RWPE1 (cell line): Measurements from ENCODE around the gene ARL16.
"Not testable (repeated sequence)": the region's sequence is repeated elsewhere in the genome, so short reads cannot be mapped to it uniquely, and the experiment has no call there.

Experiments used
- CTCF ChIA-PET: fragments of 350-600 bp; sonication (Branson Sonifier 250); formaldehyde crosslinking; extraction: SDS; loops from one replicate; lab custom pipeline; 2021; lab: Yijun Ruan, JAX
- POLR2A ChIA-PET: fragments of 400-600 bp; formaldehyde crosslinking; extraction: SDS; loops from one replicate; lab custom pipeline; 2020; ENCODE audit warnings: antibody characterized with exemption; ENCODE audit not compliant: low non-redundant PET; lab: Yijun Ruan, JAX
- DNase-seq: peaks from one replicate; pipeline ENCODE4 v3.0.0; 2012; ENCODE audit warnings: low spot score
- H3K27ac ChIP-seq: fragments of 450-650 bp; 2 replicates; pipeline ENCODE4 v1.5.1; 2017
- TF ChIP-seq, protein P1 (sequence below): fragments of 450-650 bp; conservative IDR thresholded peaks from 2 replicates; pipeline ENCODE4 v1.5.1; 2017; ENCODE audit warnings: low read depth, mild to moderate bottlenecking

The ARL16 gene

DNA sequence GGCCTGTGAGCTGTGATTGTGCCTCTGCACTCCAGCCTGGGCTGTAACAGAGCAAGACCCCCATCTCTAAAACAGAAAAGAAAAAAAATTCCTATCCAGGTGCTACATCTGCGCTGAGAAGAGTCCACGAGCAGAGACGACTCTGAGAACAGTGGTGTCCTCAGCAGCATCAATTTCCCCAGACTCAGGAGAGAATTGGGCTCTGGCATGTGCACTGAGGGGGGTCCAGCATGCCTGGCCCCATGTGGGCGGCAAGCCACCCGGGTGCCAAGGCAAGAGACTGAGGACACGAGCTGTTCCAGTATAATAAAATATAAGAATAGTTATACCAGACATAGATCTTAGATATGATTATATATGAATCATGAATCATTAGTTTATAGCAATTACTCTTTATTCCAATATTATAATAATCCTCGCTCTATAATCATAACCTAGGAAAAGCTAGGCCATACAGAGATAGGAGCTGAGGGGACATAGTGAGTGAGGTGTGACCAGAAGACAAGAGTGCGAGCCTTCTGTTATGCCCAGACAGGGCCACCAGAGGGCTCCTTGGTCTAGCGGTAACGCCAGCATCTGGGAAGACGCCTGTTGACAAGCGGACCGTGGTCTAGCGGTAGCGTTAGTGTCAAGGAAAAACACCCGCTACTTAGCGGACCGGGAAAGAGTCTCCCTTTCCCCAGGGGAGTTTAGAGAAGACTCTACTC is 7.9 kb downstream of the ARL16 start:
- POLR2A ChIA-PET = interaction anchor here (1.1 kb wide), 1 partner anchor 1102 kb away, joined by 4 read pairs; no protein-coding TSS in a partner anchor
- DNase-seq = not testable (repeated sequence)

DNA sequence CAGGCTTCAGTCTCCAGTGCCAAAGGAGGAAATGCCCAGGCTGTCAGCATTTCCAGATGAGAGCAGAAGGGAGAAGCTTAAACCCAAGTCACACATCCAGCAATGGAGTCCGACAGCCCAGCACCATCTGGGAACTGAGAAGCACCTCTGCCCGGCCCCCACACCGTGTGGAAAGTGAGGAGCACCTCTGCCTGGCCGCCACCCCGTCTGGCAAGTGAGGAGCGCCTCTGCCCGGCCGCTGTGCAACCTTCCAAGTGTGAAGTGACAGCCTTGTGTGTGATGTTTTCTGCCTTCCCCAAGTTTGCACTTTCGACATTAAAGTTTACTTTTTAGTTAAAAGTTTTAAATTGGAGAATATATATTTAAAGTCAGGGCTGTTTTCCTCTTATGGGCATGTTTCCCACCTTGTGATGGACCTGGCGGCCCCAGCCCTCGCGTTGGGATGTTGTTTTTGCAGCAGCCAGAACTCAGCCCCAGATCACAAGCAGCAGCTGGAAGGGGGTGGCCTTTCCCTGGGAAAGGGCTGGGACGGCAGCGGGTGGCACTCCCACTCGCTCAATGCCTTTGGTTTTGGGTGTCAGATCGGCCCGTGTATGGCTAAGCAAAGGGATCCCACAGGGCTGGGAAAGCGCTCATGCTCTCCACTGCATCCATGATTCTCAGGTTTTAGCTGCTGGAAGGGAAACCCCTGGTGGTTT is 9.9 kb downstream of the ARL16 start:
- POLR2A ChIA-PET = interaction anchor here (0.6 kb wide), 1 partner anchor 171 kb away, joined by 3 read pairs; no protein-coding TSS in a partner anchor
- TF ChIP-seq, protein P1, sequence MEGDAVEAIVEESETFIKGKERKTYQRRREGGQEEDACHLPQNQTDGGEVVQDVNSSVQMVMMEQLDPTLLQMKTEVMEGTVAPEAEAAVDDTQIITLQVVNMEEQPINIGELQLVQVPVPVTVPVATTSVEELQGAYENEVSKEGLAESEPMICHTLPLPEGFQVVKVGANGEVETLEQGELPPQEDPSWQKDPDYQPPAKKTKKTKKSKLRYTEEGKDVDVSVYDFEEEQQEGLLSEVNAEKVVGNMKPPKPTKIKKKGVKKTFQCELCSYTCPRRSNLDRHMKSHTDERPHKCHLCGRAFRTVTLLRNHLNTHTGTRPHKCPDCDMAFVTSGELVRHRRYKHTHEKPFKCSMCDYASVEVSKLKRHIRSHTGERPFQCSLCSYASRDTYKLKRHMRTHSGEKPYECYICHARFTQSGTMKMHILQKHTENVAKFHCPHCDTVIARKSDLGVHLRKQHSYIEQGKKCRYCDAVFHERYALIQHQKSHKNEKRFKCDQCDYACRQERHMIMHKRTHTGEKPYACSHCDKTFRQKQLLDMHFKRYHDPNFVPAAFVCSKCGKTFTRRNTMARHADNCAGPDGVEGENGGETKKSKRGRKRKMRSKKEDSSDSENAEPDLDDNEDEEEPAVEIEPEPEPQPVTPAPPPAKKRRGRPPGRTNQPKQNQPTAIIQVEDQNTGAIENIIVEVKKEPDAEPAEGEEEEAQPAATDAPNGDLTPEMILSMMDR = no peak
- peak overlapping the region; percentile 51 for H3K27ac ChIP-seq
- DNase-seq = no peak
- CTCF ChIA-PET = interaction anchor here (0.9 kb wide), 1 partner anchor 1103 kb away, joined by 3 read pairs; no protein-coding TSS in a partner anchor

More for the DNA sequence above, 7.9 kb downstream of the ARL16 start:
- peak overlapping the region; percentile 51 for H3K27ac ChIP-seq
- TF ChIP-seq, protein P1 = peak; percentile 59
- CTCF ChIA-PET = interaction anchor here (0.6 to 1.0 kb wide), 5 partner anchors 29 to 1102 kb away, joined by 3 to 4 read pairs (median 3); no protein-coding TSS in a partner anchor

DNA sequence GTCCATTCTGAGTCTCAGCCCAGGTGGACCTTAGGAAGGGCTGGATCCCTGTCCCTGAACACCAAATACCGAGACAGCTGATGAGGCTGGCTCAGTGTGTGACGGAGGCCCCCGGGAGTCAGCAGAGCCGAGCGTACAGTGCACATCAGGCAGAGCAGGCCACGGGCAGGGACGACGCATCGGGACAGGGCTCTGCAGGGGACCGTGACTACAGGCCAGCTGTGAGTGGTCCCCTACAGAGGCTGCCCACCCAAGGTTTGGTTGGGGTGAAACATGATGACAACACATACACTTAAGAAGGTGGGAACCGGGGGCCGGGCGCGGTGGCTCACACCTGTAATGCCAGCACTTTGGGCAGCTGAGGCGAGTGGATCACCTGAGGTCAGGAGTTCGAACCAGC is 10.6 kb downstream of the ARL16 start:
- H3K27ac ChIP-seq = peak overlapping the region; percentile 51
- POLR2A ChIA-PET = no interaction called here
- TF ChIP-seq, protein P1 = no peak
- CTCF ChIA-PET = no interaction called here
- no peak for DNase-seq

DNA sequence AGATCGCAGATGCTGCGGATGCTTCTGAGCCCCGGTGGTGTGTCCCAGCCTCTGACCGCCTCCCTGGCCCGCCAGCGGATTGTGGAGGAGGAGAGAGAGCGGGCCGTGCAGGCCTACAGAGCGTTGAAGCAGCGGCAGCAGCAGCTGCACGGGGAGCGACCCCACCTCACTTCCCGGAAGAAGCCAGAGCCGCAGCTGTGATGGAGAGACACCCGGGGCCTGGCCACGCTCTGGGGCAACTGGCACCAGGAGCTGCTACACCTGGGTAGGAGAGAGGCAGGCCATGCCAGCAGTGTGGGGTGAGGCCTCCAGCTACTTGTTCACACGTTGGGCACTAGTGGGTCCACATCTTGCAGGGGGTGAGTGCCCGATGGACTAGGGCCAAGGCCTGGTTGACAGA is 11.1 kb downstream of the ARL16 start:
- ChIA-PET POLR2A (no interaction called here), CTCF (no interaction called here)
- H3K27ac ChIP-seq = peak overlapping the region; percentile 51
- TF ChIP-seq, protein P1 = no peak
- no peak for DNase-seq

DNA sequence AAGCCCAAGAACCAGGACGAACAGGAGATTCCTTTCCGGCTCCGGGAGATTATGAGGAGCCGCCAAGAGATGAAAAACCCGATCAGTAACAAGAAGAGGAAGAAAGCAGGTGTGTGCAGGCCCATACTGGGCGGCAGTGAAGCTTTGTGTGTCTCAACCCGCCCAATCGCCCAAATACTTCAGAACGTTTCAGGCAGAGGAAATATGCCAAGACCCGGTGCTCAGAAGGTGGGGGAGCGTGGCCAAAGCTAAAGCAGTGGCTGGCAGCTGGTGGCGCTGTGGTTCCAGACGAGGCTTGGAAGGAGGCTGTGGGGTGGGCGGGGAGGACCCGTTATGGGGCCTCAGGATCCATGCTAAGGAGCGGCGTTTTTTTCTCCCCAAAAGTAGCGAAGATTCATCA is 15.8 kb downstream of the ARL16 start:
- peak overlapping the region; percentile 86 for H3K27ac ChIP-seq
- TF ChIP-seq, protein P1 = no peak
- ChIA-PET POLR2A (no interaction called here), CTCF (interaction anchor here (0.6 kb wide), 1 partner anchor 486 kb away, joined by 3 read pairs; no protein-coding TSS in a partner anchor)
- no peak for DNase-seq

DNA sequence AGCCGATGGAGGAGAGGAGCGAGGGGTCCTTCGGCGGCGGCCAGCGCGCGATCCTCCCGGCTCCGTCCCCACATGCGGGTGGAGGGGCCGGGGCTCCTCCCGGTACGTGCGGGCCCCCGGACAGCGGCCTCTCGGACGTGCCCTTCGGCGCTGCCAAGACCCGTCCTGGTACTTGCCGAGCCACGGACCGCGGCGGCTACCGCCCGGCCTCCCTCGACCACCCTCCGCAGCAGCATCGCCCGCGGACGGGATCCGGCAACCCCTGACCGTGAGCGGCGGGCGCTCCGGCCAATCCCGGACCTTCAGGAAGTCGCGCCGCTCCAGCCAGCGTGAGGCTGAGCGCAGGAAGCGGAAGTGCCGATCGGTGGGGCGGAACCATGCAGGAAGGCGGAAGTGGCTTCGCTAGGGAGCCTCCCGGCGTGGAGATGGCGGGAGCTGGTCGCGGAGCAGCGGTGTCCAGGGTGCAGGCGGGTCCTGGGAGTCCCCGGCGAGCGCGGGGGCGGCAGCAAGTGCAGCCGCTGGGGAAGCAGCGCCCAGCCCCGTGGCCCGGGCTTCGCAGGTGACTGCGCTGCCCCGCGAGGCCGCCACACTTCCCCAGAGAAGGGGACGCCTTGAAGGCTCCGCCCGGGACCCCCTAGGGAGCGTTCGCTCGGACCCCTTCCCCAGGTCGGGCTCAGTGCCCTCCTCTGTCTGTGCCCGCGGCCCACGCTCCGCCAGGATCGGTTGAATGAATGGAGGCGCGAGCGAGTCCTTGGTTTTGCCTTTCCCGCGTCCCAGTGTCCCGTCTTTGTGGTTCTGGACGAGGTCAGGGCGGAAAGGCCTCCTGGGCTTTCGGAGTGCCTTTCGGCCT is 17.0 kb downstream of the ARL16 start, which contains the start of the genes CCDC137 and OXLD1:
CCDC137 (plus strand) TSS at position 396 of the 850 bp plus-strand sequence; CDS start at position 426, 30 bp downstream.
OXLD1 (minus strand) TSS at position 264 of the 850 bp plus-strand sequence; CDS start at position 236, 28 bp downstream.
- POLR2A ChIA-PET = interaction anchor here (0.6 to 1.6 kb wide), 4 partner anchors 10 to 191 kb away, joined by 3 to 5 read pairs (median 3); partner anchors contain the start of genes ARL16, HGS and PDE6G
- TF ChIP-seq, protein P1 = no peak
- peak; percentile 95 for DNase-seq
- peak within 1 kb of the TSS; percentile 86 for H3K27ac ChIP-seq
- CTCF ChIA-PET = interaction anchor here (0.6 kb wide), 1 partner anchor 10 kb away, joined by 4 read pairs; no protein-coding TSS in a partner anchor
